ENCODE data around the gene OBI1.

- TF ChIP-seq, protein P1, sequence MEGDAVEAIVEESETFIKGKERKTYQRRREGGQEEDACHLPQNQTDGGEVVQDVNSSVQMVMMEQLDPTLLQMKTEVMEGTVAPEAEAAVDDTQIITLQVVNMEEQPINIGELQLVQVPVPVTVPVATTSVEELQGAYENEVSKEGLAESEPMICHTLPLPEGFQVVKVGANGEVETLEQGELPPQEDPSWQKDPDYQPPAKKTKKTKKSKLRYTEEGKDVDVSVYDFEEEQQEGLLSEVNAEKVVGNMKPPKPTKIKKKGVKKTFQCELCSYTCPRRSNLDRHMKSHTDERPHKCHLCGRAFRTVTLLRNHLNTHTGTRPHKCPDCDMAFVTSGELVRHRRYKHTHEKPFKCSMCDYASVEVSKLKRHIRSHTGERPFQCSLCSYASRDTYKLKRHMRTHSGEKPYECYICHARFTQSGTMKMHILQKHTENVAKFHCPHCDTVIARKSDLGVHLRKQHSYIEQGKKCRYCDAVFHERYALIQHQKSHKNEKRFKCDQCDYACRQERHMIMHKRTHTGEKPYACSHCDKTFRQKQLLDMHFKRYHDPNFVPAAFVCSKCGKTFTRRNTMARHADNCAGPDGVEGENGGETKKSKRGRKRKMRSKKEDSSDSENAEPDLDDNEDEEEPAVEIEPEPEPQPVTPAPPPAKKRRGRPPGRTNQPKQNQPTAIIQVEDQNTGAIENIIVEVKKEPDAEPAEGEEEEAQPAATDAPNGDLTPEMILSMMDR (conservative IDR thresholded peaks at IDR 0.05): no peak
- no peak for TF ChIP-seq ZFX (IDR thresholded peaks at IDR 0.05)
Observed at GRCh38 chr13:78625384-78625783, 33.6 kb downstream of the OBI1 start.

Data from C4-2B (cell line).